ENCODE results near the gene CALY. TPM values are rescaled to one million over a fixed set of nuclear protein-coding genes. Genes with fewer than 3 reads are reported as not detected.

CALY gene
- total RNA-seq, 3 donors from 2014 or later: 1.1 to 7.5 TPM; not detected in 1

DNA sequence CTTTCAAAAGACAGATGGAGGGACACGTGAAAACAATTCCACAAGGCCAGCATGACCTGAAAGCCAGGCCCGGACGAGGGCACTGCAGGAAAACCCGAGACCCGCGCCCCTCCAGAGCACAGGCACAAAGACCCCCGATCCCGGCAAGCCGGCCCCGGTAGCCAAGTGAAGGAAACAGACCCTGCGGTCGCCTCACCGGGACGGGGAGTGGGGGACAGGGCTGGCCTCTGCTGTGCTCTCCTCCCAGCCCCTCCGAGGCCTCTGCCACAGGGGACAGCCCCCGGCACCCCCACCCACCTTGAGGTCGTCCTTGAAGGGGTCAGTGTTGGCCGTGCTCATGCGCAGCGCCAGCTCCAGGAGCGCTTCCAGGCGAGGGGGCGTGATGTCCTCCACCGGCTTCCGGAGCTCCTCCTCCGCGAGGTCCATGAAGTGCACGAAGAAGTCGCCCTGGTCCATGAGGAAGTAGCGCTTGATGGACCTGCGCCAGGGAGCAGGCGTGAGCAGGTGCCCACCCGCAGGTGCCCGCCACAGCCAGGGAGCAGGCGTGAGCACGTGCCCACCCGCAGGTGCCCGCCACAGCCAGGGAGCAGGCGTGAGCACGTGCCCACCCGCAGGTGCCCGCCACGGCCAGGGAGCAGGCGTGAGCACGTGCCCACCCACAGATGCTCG is 48.7 kb downstream of the CALY start:
- intact Hi-C loops (cut with DNase I, micrococcal nuclease): no loop called here
- H3K9me3 ChIP-seq: no peaks in the 10 kb centered on the region
- TF ChIP-seq, protein P1, sequence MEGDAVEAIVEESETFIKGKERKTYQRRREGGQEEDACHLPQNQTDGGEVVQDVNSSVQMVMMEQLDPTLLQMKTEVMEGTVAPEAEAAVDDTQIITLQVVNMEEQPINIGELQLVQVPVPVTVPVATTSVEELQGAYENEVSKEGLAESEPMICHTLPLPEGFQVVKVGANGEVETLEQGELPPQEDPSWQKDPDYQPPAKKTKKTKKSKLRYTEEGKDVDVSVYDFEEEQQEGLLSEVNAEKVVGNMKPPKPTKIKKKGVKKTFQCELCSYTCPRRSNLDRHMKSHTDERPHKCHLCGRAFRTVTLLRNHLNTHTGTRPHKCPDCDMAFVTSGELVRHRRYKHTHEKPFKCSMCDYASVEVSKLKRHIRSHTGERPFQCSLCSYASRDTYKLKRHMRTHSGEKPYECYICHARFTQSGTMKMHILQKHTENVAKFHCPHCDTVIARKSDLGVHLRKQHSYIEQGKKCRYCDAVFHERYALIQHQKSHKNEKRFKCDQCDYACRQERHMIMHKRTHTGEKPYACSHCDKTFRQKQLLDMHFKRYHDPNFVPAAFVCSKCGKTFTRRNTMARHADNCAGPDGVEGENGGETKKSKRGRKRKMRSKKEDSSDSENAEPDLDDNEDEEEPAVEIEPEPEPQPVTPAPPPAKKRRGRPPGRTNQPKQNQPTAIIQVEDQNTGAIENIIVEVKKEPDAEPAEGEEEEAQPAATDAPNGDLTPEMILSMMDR (IDR thresholded peaks at IDR 0.05): no peak
- ATAC-seq: no peak
- H3K36me3 ChIP-seq (ENCODE audit: low read depth): peaks cover 21% of the 10 kb centered on the region
- no peak overlapping the region for H3K4me3 ChIP-seq
- DNase-seq: no peak
- no peaks in the 10 kb centered on the region for H3K4me1 ChIP-seq (ENCODE audit: low read depth)

DNA sequence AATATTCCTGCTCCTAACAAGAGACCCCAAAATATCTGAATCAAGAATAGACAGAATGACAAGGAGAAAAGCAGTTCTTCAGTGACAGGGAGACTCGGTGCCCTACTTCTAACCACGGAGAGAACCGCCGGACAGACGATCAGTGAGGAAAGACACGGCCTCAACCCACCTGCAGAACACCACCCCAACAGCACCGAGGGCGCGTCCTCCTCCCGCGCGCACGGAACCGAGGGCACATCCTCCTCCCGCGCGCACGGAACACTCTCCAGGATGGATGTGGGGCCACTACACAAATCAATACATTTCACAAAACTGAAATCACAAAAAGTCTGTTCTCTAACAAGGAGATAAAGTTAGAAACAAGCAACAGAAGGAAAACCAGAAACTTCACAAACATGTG is 50.3 kb downstream of the CALY start:
- ATAC-seq: no peak
- DNase-seq: no peak

DNA sequence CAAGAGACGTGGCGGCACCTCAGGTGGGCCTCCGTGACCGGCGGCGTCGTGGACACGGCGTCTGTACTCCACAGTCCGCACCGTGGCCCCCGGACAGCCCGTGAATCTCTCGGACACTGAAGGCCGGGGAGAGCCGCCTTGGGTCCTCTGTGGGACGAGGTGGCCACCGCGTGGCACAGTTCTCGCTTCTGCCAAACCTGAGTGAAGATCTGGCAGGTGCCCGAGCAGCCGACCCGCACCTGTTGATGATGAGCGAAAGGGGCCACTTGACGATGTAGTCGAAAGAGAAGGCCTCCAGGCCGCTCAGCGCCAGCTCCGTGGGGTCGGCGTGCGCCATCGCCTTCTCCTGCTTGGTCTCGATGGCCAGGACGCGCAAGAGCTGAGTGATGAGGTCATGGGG is 51.5 kb downstream of the CALY start:
- no peak for ATAC-seq
- intact Hi-C loops (cut with DNase I, micrococcal nuclease): no loop called here
- no peaks in the 10 kb centered on the region for H3K9me3 ChIP-seq
- peaks cover 19% of the 10 kb centered on the region for H3K36me3 ChIP-seq (ENCODE audit: low read depth)
- H3K4me1 ChIP-seq (ENCODE audit: low read depth): no peaks in the 10 kb centered on the region
- TF ChIP-seq, protein P1 (IDR thresholded peaks at IDR 0.05): no peak
- no peak overlapping the region for H3K4me3 ChIP-seq
- DNase-seq: no peak

More for the DNA sequence above, 50.3 kb downstream of the CALY start:
- intact Hi-C loops (cut with DNase I, micrococcal nuclease): no loop called here
- no peaks in the 10 kb centered on the region for H3K9me3 ChIP-seq
- peaks cover 19% of the 10 kb centered on the region for H3K36me3 ChIP-seq (ENCODE audit: low read depth)
- H3K4me3 ChIP-seq: no peak overlapping the region
- TF ChIP-seq, protein P1 (IDR thresholded peaks at IDR 0.05): no peak
- no peaks in the 10 kb centered on the region for H3K4me1 ChIP-seq (ENCODE audit: low read depth)

DNA sequence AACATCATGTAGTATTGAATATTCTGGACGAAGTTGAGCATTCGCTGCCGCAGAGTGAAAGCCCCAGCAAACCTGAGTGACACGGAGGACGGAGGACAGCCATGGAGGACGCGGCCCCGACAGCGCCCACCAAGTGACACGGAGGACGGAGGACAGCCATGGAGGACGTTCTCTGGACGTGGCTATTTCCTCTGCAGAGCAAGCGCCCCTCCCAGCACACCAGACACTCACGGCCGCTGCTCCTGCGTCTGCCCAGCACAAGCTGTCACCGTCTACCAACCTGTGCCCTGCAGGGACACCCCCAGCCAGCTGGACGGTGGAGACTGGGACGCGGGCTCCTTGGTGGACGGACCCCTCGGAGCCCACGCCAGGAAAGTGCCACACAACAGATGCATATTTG is 52.8 kb downstream of the CALY start:
- H3K36me3 ChIP-seq (ENCODE audit: low read depth): peaks cover 19% of the 10 kb centered on the region
- TF ChIP-seq, protein P1 (IDR thresholded peaks at IDR 0.05): no peak
- intact Hi-C loops (cut with DNase I, micrococcal nuclease): no loop called here
- H3K4me3 ChIP-seq: no peak overlapping the region
- ATAC-seq (no peak), DNase-seq (no peak)
- no peaks in the 10 kb centered on the region for H3K4me1 ChIP-seq (ENCODE audit: low read depth)
- no peaks in the 10 kb centered on the region for H3K9me3 ChIP-seq

DNA sequence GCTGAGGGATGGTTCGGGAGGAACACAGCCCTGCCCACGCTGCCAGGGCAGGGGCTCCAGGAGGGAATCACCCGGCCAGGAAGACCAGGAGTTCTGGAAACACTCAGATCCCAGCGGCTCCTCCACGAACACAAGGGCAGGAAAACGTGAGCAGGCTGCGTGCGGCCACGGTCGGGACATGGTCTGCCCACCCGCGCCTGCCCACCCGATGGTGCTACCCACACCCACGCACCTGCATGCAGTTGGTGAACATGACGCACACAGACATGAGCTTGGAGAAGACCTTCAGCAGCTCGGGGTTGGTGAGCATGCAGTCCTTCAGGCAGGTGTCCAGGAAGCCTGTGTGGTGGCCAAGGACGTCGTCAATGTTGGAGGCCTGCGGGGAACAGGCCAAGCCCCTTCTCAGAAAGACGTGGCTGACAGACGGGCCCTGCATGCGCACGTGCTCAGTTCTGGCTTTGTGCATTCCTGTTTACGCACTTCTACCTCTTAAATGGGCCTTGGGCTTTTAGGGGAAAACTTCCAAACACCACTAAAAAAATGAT is 53.8 kb downstream of the CALY start:
- ATAC-seq (no peak), DNase-seq (no peak)
- Histone ChIP-seq H3K9me3 (no peaks in the 10 kb centered on the region), H3K36me3 (ENCODE audit: low read depth) (peaks cover 19% of the 10 kb centered on the region), H3K4me3 (no peak overlapping the region), H3K4me1 (ENCODE audit: low read depth) (peaks cover 2% of the 10 kb centered on the region)
- TF ChIP-seq, protein P1 (IDR thresholded peaks at IDR 0.05): no peak
- intact Hi-C loops (cut with DNase I, micrococcal nuclease): no loop called here

All from mucosa of descending colon (tissue), 3 donors.